Skeletal muscle cell (primary cell): ENCODE results near the gene KIF11.
"Not testable (repeated sequence)": the region's sequence is repeated elsewhere in the genome, so short reads cannot be mapped to it uniquely, and the experiment has no call there.

Source experiments
- DNase-seq: peaks from one replicate; pipeline ENCODE4 v3.0.0-alpha.2; 2010; ENCODE audit warnings: low read depth
- H3K4me3 ChIP-seq: 2 replicates; pipeline ENCODE4 v1.5.1; 2011; ENCODE audit warnings: low read depth, mild to moderate bottlenecking, control low read depth, low read length, moderate library complexity

Gene KIF11

GRCh38 chr10:92592761-92593618 is at the start of gene KIF11:
Gene KIF11, plus strand, starts transcription at chr10:92593130. Its CDS starts 246 bp downstream, at chr10:92593376.
- peak within 1 kb of the TSS; percentile 81 for H3K4me3 ChIP-seq
- peak; percentile 86 for DNase-seq

GRCh38 chr10:92544296-92544695 is 48.6 kb upstream of the KIF11 start:
- DNase-seq, result no peak
- no peak overlapping the region for H3K4me3 ChIP-seq

- DNase-seq, result no peak
- no peak overlapping the region for H3K4me3 ChIP-seq
These were observed 47.4 kb upstream of the KIF11 start for GRCh38 chr10:92545556-92545955.

- no peak for DNase-seq
- H3K4me3 ChIP-seq, result no peak overlapping the region
These were observed 45.3 kb upstream of the KIF11 start for GRCh38 chr10:92547676-92548075.

GRCh38 chr10:92550924-92551323 is 42.0 kb upstream of the KIF11 start:
- H3K4me3 ChIP-seq, result no peak overlapping the region
- DNase-seq, result no peak

- no peak for DNase-seq
- no peak overlapping the region for H3K4me3 ChIP-seq
These were observed 40.6 kb upstream of the KIF11 start for GRCh38 chr10:92552310-92552709.

GRCh38 chr10:92553959-92554358 is 39.0 kb upstream of the KIF11 start:
- DNase-seq, result no peak
- no peak overlapping the region for H3K4me3 ChIP-seq

- DNase-seq, result no peak
- no peak overlapping the region for H3K4me3 ChIP-seq
These were observed 33.9 kb upstream of the KIF11 start for GRCh38 chr10:92559046-92559445.

GRCh38 chr10:92562424-92562823 is 30.5 kb upstream of the KIF11 start:
- no peak overlapping the region for H3K4me3 ChIP-seq
- no peak for DNase-seq

- DNase-seq, result no peak
- no peak overlapping the region for H3K4me3 ChIP-seq
These were observed 24.9 kb upstream of the KIF11 start for GRCh38 chr10:92567952-92568600.

- DNase-seq, result no peak
- no peak overlapping the region for H3K4me3 ChIP-seq
These were observed 23.9 kb upstream of the KIF11 start for GRCh38 chr10:92569071-92569470.

GRCh38 chr10:92569663-92570062 is 23.3 kb upstream of the KIF11 start:
- H3K4me3 ChIP-seq, DNase-seq: not testable (repeated sequence)

- H3K4me3 ChIP-seq, result no peak overlapping the region
- no peak for DNase-seq
These were observed 21.3 kb upstream of the KIF11 start for GRCh38 chr10:92571649-92572048.

- DNase-seq, result no peak
- peak overlapping the region; percentile 88 for H3K4me3 ChIP-seq
These were observed 20.4 kb upstream of the KIF11 start for GRCh38 chr10:92572362-92573090.

GRCh38 chr10:92573091-92573797 is 19.7 kb upstream of the KIF11 start:
- DNase-seq, result no peak

GRCh38 chr10:92573798-92574547 is 19.0 kb upstream of the KIF11 start, which contains the start of gene IDE:
Gene IDE, minus strand, starts transcription at chr10:92574093. Its CDS starts 74 bp downstream, at chr10:92574019.
- H3K4me3 ChIP-seq, result peak within 1 kb of the TSS; percentile 88
- peak; percentile 64 for DNase-seq

More at GRCh38 chr10:92573091-92573797, 19.7 kb upstream of the KIF11 start:
- peak overlapping the region; percentile 88 for H3K4me3 ChIP-seq

GRCh38 chr10:92574548-92575261 is 18.2 kb upstream of the KIF11 start:
- peak overlapping the region; percentile 88 for H3K4me3 ChIP-seq
- DNase-seq, result no peak

GRCh38 chr10:92575961-92576360 is 17.0 kb upstream of the KIF11 start:
- no peak for DNase-seq
- H3K4me3 ChIP-seq, result no peak overlapping the region
